Dendritic cell treated with granulocyte-macrophage colony-stimulating factor and Interleukin-4, amounts not matched to agents 40 ng/mL and 50 ng/mL, for 4 days (primary cell): ENCODE data around the gene MAPK1IP1L.
A peak's percentile ranks its signal among the peaks of the same experiment; 100 is the strongest.

ENCODE experiments used
- H3K27ac Mint-ChIP-seq: one replicate; pipeline ENCODE4 v1.8.0; 2022; ENCODE audit warnings: mild to moderate bottlenecking, mixed read lengths
- H3K27me3 Mint-ChIP-seq: one replicate; pipeline ENCODE4 v1.8.0; 2022; ENCODE audit warnings: mild to moderate bottlenecking, mixed read lengths
- H3K36me3 Mint-ChIP-seq: one replicate; pipeline ENCODE4 v1.8.0; 2022; ENCODE audit warnings: low read depth, mixed read lengths
- H3K4me1 Mint-ChIP-seq: one replicate; pipeline ENCODE4 v1.8.0; 2022; ENCODE audit warnings: low read depth, mixed read lengths
- H3K4me3 Mint-ChIP-seq: one replicate; pipeline ENCODE4 v1.8.0; 2022; ENCODE audit warnings: mild to moderate bottlenecking, moderate library complexity, mixed read lengths
- H3K9me3 Mint-ChIP-seq: one replicate; pipeline ENCODE4 v1.8.0; 2022; ENCODE audit warnings: mixed read lengths
- intact Hi-C: fragments of 100-400 bp; cut with micrococcal nuclease; formaldehyde crosslinking; loops from one replicate; pipeline ENCODE4 v1.15.0; 2022

The MAPK1IP1L gene

DNA sequence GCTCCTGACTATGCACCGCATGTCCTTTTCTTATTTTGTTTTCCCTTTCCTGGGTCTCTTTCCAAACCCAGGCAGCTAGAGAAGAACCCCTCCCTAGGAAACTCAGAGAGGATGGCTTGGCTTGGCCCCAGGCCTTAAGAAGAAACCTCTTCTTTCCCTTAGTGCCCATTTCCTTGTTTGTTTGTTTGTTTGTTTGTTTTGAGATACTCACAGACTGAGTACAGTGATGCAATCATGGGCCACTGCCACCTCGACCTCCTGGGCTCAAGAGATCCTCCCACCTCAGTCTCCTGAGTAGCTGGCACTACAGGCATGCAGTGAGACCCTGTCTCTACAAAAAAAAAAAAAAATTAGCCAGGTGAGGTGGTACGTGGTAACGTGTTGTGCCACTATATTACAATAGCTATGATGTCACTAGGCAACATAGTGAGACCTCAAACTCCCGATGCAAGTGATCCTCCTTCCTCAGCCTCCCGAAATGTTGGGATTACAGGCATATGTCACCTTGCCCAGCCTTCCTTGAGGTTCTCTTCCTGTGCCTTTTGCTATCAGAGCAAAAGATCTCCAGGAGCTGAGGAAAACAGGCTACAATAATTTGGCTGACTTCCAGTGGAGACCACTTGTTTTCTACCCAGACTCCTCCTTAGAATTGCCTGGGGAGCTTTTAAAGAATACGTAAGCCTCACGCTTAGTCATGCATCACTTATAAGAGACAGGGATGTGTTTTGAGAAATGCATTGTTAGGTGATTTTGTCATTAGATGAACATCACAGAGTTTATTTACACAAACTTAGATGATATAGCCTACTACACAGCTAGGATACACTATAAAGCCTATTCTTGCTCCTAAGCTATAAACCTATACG, 43.1 kb downstream of the MAPK1IP1L start:
- H3K4me3 Mint-ChIP-seq, result no peak overlapping the region

DNA sequence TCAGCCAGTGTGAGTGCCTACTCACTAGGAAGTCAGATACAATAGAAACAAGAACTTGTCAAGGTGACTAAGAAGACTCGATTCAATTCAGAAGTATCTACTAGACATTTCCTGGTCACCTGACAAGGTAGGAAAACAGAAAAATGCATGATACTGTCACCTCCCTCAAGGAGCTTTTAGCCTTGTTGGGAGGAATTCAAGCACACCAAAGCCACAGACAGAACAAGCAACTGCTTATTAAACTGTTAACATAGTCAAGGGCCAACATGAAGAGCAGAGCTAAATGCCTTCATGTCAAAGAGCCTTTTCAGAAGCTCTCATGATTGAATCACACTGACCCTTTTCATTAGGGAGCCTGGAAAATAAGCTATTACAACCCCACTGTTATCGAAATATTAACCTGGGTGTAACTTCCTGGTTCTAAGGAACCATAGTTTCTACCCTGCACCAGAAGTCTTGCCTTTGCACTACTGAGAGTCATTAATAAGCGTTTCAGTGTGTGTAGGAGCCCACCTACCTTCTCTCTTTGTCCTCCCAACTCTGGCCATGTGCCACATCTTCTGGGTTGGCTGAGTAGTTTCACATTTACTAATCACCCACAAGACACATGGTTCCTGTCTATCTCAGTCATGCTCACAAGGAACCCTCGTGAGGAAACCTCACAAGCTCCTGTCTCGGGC, 46.6 kb downstream of the MAPK1IP1L start:
- intact Hi-C loops, result loop anchor here (1.0 to 2.0 kb wide), 2 partner anchors 9 to 33 kb away; no protein-coding TSS in a partner anchor
- Mint-ChIP-seq H3K9me3 (no peaks in the 10 kb centered on the region), H3K27me3 (no peaks in the 10 kb centered on the region), H3K4me3 (peak overlapping the region; percentile 59), H3K27ac (peak overlapping the region; percentile 91), H3K4me1 (peaks cover 59% of the 10 kb centered on the region), H3K36me3 (no peaks in the 10 kb centered on the region)

More for the DNA sequence above, 43.1 kb downstream of the MAPK1IP1L start:
- H3K4me1 Mint-ChIP-seq, result peaks cover 48% of the 10 kb centered on the region
- intact Hi-C loops, result no loop called here
- no peaks in the 10 kb centered on the region for H3K27me3 Mint-ChIP-seq
- H3K36me3 Mint-ChIP-seq, result no peaks in the 10 kb centered on the region
- no peaks in the 10 kb centered on the region for H3K9me3 Mint-ChIP-seq
- no peak overlapping the region for H3K27ac Mint-ChIP-seq

- H3K4me1 Mint-ChIP-seq, result peaks cover 61% of the 10 kb centered on the region
- H3K27me3 Mint-ChIP-seq, result no peaks in the 10 kb centered on the region
- no peaks in the 10 kb centered on the region for H3K9me3 Mint-ChIP-seq
- intact Hi-C loops, result loop anchor here (1.0 to 2.0 kb wide), 2 partner anchors 9 to 32 kb away; no protein-coding TSS in a partner anchor
- H3K4me3 Mint-ChIP-seq, result peak overlapping the region; percentile 59
- peak overlapping the region; percentile 91 for H3K27ac Mint-ChIP-seq
- no peaks in the 10 kb centered on the region for H3K36me3 Mint-ChIP-seq
Measured at GRCh38 chr14:55098561-55098898, 47.1 kb downstream of the MAPK1IP1L start.

GRCh38 chr14:55099756-55100155, 48.3 kb downstream of the MAPK1IP1L start:
- no peaks in the 10 kb centered on the region for H3K36me3 Mint-ChIP-seq
- intact Hi-C loops, result loop anchor here (2.0 kb wide), 1 partner anchor 31 kb away; no protein-coding TSS in a partner anchor
- no peak overlapping the region for H3K4me3 Mint-ChIP-seq
- no peaks in the 10 kb centered on the region for H3K9me3 Mint-ChIP-seq
- H3K4me1 Mint-ChIP-seq, result peaks cover 66% of the 10 kb centered on the region
- H3K27ac Mint-ChIP-seq, result no peak overlapping the region
- no peaks in the 10 kb centered on the region for H3K27me3 Mint-ChIP-seq

DNA sequence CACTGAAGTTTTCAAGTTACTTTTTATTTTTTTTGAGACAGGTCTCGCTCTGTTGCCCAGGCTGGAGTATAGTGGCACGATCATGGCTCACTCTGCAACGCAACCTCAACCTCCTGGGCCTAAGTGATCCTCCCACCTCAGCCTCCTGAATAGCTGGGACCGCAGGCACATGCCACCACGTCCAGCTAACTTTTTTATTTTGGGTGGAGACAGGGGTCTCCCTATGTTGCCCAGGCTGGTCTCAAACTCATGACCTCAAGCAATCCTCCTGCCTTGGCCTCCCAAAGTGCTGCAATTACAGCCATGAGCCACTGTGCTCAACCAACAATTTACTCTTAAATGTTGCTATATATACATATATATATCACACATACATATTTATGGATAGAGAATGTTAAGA, 50.3 kb downstream of the MAPK1IP1L start:
- Mint-ChIP-seq H3K36me3 (peaks cover 8% of the 10 kb centered on the region), H3K9me3 (no peaks in the 10 kb centered on the region), H3K27me3 (no peaks in the 10 kb centered on the region), H3K4me3 (no peak overlapping the region), H3K27ac (peak overlapping the region; percentile 82), H3K4me1 (peaks cover 71% of the 10 kb centered on the region)
- intact Hi-C loops, result no loop called here

GRCh38 chr14:55102141-55102621, 50.7 kb downstream of the MAPK1IP1L start:
- H3K4me1 Mint-ChIP-seq, result peaks cover 67% of the 10 kb centered on the region
- no peaks in the 10 kb centered on the region for H3K9me3 Mint-ChIP-seq
- intact Hi-C loops, result no loop called here
- no peak overlapping the region for H3K4me3 Mint-ChIP-seq
- no peaks in the 10 kb centered on the region for H3K27me3 Mint-ChIP-seq
- H3K36me3 Mint-ChIP-seq, result peaks cover 8% of the 10 kb centered on the region
- peak overlapping the region; percentile 82 for H3K27ac Mint-ChIP-seq

DNA sequence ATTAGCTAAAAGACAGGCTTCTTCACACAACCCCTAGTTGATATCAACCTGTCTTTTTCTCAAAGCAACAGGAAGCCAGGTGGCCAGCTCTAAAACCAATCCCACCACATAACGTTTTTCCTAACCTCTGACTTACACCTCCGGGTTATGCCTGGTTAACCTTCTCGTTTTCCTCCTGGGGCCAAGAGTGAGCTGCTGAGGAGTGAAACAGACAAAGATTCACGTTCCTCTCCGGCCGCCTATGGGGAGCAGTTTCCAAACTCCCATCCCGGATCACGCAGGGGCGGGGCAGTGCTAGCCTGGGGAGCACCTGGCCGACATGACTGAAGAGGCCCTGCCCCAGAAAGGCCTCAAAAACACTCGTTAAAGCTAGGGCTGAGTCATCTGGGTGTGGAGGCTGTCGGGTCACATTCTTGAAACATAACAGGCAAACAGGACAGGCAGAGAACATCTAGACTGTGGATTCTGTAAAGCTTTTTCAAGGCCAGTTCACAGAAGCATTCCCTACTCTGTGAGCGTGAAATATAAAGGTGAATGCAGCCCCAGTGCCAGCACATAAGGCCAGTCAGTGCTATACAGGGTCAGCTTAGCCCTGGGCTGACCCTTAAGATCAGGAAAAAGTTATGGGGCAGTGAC, 51.7 kb downstream of the MAPK1IP1L start:
- Mint-ChIP-seq H3K27me3 (no peaks in the 10 kb centered on the region), H3K36me3 (peaks cover 8% of the 10 kb centered on the region), H3K9me3 (no peaks in the 10 kb centered on the region), H3K4me3 (no peak overlapping the region), H3K27ac (peak overlapping the region; percentile 82), H3K4me1 (peaks cover 66% of the 10 kb centered on the region)
- intact Hi-C loops, result no loop called here

DNA sequence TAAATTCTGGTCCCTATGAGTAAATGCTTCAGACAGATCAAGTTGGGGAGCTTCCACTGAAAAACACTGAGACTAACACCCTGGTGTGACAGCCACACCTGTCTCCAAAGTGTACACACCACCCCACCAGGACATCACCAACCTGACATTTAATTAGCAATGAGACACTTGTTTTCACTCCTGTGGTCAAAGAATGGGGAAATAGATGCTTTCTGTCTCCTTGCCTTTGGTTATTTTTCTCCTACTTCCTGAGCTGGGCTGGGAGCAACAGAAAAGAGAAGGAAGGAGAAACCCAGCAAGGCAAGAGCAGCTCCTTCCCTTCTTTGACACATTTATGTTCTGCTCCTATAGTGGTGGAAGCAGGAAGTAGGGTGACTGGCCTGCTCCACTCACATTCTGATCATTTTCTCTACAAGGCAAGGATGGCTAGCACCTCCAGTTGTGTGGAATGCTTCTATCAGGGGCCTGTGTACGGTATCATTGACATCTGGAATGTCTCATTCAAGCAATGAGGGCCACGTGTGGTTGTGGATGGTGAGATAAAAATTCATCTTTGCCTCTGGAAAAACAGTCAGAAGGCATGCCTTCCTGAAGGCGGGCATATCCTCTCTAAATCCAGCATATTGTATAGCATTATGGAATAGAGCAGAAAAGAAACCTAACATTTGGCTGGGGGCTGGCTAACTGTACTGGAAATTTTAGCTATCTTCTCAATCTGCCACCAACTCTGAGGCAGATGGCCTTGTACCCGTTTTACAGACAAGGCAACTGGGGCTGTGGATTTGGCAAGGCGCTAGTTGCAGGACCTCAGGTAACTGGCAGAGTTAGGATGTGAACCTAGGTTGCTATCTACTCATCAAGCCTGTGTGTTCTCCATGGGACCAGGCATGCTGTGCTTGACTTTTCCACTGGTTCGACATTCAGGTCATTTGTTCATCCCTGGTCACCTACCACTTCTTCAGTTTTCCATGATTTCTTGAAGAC, 52.8 kb downstream of the MAPK1IP1L start:
- peak overlapping the region; percentile 82 for H3K27ac Mint-ChIP-seq
- no peaks in the 10 kb centered on the region for H3K27me3 Mint-ChIP-seq
- intact Hi-C loops, result no loop called here
- H3K4me1 Mint-ChIP-seq, result peaks cover 69% of the 10 kb centered on the region
- no peak overlapping the region for H3K4me3 Mint-ChIP-seq
- H3K9me3 Mint-ChIP-seq, result no peaks in the 10 kb centered on the region
- peaks cover 8% of the 10 kb centered on the region for H3K36me3 Mint-ChIP-seq

DNA sequence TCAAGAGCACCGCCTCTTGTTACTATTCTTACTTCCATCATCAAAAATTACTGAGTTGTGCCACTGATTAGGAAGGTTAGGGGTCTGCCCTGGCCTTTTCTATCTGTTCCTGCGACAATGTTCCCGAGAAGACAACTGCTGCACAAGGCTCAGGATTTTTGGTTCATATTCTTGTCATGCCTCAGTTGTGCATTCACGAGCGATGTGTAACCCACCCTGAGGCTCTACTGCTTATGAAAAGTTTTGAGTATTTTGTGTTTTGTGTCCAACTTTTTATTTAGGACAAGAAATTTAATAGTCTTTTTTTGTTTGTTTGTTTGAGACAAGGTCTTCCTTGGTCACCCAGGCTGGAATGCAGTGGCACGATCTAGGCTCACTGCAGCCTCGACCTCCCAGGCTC, 54.5 kb downstream of the MAPK1IP1L start:
- intact Hi-C loops, result no loop called here
- no peaks in the 10 kb centered on the region for H3K9me3 Mint-ChIP-seq
- H3K27me3 Mint-ChIP-seq, result no peaks in the 10 kb centered on the region
- peaks cover 8% of the 10 kb centered on the region for H3K36me3 Mint-ChIP-seq
- no peak overlapping the region for H3K4me3 Mint-ChIP-seq
- H3K27ac Mint-ChIP-seq, result no peak overlapping the region
- H3K4me1 Mint-ChIP-seq, result peaks cover 56% of the 10 kb centered on the region

GRCh38 chr14:55107766-55108554, 56.5 kb downstream of the MAPK1IP1L start:
- Mint-ChIP-seq H3K27ac (peak overlapping the region; percentile 99), H3K4me1 (peaks cover 41% of the 10 kb centered on the region), H3K9me3 (no peaks in the 10 kb centered on the region), H3K36me3 (peaks cover 8% of the 10 kb centered on the region), H3K4me3 (peak overlapping the region; percentile 55), H3K27me3 (no peaks in the 10 kb centered on the region)
- intact Hi-C loops, result loop anchor here (1.0 to 2.0 kb wide), 2 partner anchors 10 to 15 kb away; no protein-coding TSS in a partner anchor

DNA sequence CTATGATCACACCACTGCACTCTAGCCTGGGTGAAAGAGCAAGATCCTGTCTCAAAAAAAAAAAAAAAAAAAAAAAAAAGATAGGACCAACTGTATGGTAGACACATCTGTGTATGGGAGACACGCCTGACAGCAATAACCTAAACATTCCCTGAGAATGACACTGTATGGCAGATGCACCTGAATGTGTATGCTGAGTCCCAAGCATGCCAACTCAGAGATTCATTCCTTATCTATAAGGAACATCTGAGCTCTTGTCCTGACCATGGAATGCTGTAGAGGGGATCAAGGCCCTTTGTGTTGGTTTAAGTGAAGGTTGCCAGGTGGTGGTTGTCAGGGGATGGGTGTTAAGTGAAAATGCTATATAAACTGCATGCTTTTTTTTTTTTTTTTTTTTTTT, 58.4 kb downstream of the MAPK1IP1L start:
- Mint-ChIP-seq H3K4me3 (no peak overlapping the region), H3K27me3 (no peaks in the 10 kb centered on the region), H3K36me3 (peaks cover 8% of the 10 kb centered on the region), H3K9me3 (no peaks in the 10 kb centered on the region), H3K4me1 (peaks cover 38% of the 10 kb centered on the region), H3K27ac (no peak overlapping the region)
- intact Hi-C loops, result loop anchor here (2.0 kb wide), 1 partner anchor 13 kb away; no protein-coding TSS in a partner anchor

- no peak overlapping the region for H3K4me3 Mint-ChIP-seq
- no peaks in the 10 kb centered on the region for H3K27me3 Mint-ChIP-seq
- intact Hi-C loops, result no loop called here
- H3K36me3 Mint-ChIP-seq, result no peaks in the 10 kb centered on the region
- no peaks in the 10 kb centered on the region for H3K9me3 Mint-ChIP-seq
- peak overlapping the region; percentile 33 for H3K27ac Mint-ChIP-seq
- peaks cover 46% of the 10 kb centered on the region for H3K4me1 Mint-ChIP-seq
Measured at GRCh38 chr14:55111122-55111708, 59.8 kb downstream of the MAPK1IP1L start.
